A673 (cell line): ENCODE data around the gene CAV3. TPM values are rescaled to one million over a fixed set of nuclear protein-coding genes. Genes with fewer than 3 reads are reported as not detected.

ENCODE experiments used
- BruUV-seq: library from RNA; stranded (reverse); fragments of 400-500 nt; replicated peaks from 2 replicates; lab custom pipeline; 2021; lab: Mats Ljungman, UMichigan
- CTCF ChIA-PET: fragments of 300-600 bp; sonication (Branson Sonifier 250); formaldehyde crosslinking; loops from one replicate; lab custom pipeline; 2022; ENCODE audit warnings: antibody characterized with exemption; lab: Charles Lee
- POLR2A ChIA-PET: fragments of 300-600 bp; sonication (Branson Sonifier 250); formaldehyde crosslinking; loops from one replicate; lab custom pipeline; 2022; ENCODE audit warnings: antibody characterized with exemption; ENCODE audit not compliant: low non-redundant PET; lab: Charles Lee
- DNase-seq: peaks from one replicate; pipeline ENCODE4 v3.0.0-alpha.2; 2015; ENCODE audit warnings: low spot score
- H3K27ac ChIP-seq: fragments of 200-600 bp; sonication (generic); 2 replicates; pipeline ENCODE4 v1.5.1; 2016; ENCODE audit warnings: mixed run types, low read depth, mild to moderate bottlenecking, mixed read lengths, antibody characterized with exemption, low read length; ENCODE audit not compliant: poor library complexity, severe bottlenecking
- H3K27me3 ChIP-seq: fragments of 200-600 bp; sonication (generic); replicated peaks from 2 replicates; pipeline ENCODE4 v1.6.1; 2017; ENCODE audit warnings: mixed run types, low read depth, mild to moderate bottlenecking, mixed read lengths, antibody characterized with exemption, low read length; ENCODE audit not compliant: insufficient read depth, poor library complexity
- H3K36me3 ChIP-seq: fragments of 200-600 bp; sonication (generic); 2 replicates; pipeline ENCODE4 v1.6.1; 2016; ENCODE audit warnings: mixed run types, mild to moderate bottlenecking, mixed read lengths, antibody characterized with exemption, low read length; ENCODE audit not compliant: insufficient read depth, poor library complexity, severe bottlenecking
- H3K4me1 ChIP-seq: fragments of 200-600 bp; sonication (generic); 2 replicates; pipeline ENCODE4 v1.6.1; 2017; ENCODE audit warnings: mixed run types, mild to moderate bottlenecking, mixed read lengths, antibody characterized with exemption, low read length; ENCODE audit not compliant: insufficient read depth, poor library complexity, severe bottlenecking
- H3K4me3 ChIP-seq: fragments of 200-600 bp; sonication (generic); 2 replicates; pipeline ENCODE4 v1.5.1; 2016; ENCODE audit warnings: low read depth, mixed run types, mild to moderate bottlenecking, mixed read lengths, low read length; ENCODE audit not compliant: poor library complexity, severe bottlenecking
- H3K9me3 ChIP-seq: fragments of 200-600 bp; sonication (generic); 2 replicates; pipeline ENCODE4 v1.6.1; 2016; ENCODE audit warnings: mixed run types, low read depth, mild to moderate bottlenecking, mixed read lengths, antibody characterized with exemption, low read length; ENCODE audit not compliant: poor library complexity, severe bottlenecking
- CTCF ChIP-seq: fragments of 300-800, 200-600 bp; sonication (generic); conservative IDR thresholded peaks from 2 replicates; pipeline ENCODE4 v1.5.1; 2017; ENCODE audit warnings: low read depth, mild to moderate bottlenecking, antibody characterized with exemption, low read length, moderate library complexity, mixed read lengths
- EZH2 ChIP-seq: fragments of 200-600 bp; sonication (generic); IDR thresholded peaks from 2 replicates; pipeline ENCODE4 v1.6.1; 2017; ENCODE audit warnings: borderline replicate concordance, low read depth, mild to moderate bottlenecking, mixed read lengths, antibody characterized with exemption, low read length; ENCODE audit not compliant: poor library complexity, severe bottlenecking
- intact Hi-C: fragments of 100-400 bp; cut with micrococcal nuclease; formaldehyde crosslinking; loops from one replicate; pipeline ENCODE4 v1.10.0; 2022; ENCODE audit not compliant: unreplicated experiment
- total RNA-seq: library from RNA; stranded (reverse); gene quantifications from 2 replicates; pipeline ENCODE4 v1.2.3, GENCODE V29; 2021

CAV3 gene
- total RNA-seq, 1 experiment from 2014 or later = not detected

GRCh38 chr3:8757551-8758518 is 24.2 kb downstream of the CAV3 start:
- intact Hi-C loops = no loop called here

GRCh38 chr3:8759038-8759707 is 25.6 kb downstream of the CAV3 start:
- no peaks in the 10 kb centered on the region for H3K9me3 ChIP-seq
- no peak overlapping the region for H3K27ac ChIP-seq
- intact Hi-C loops = no loop called here
- TF ChIP-seq CTCF = no peak
- no peak for TF ChIP-seq EZH2
- no peak for DNase-seq
- ChIA-PET POLR2A (no interaction called here), CTCF (no interaction called here)
- H3K4me1 ChIP-seq = no peaks in the 10 kb centered on the region
- H3K36me3 ChIP-seq = no peaks in the 10 kb centered on the region
- H3K27me3 ChIP-seq = no peaks in the 10 kb centered on the region
- H3K4me3 ChIP-seq = no peak overlapping the region
- BruUV-seq = no TSS peak

More at GRCh38 chr3:8757551-8758518, 24.2 kb downstream of the CAV3 start:
- H3K4me1 ChIP-seq = no peaks in the 10 kb centered on the region
- H3K27ac ChIP-seq = no peak overlapping the region
- POLR2A ChIA-PET = no interaction called here
- no peak overlapping the region for H3K4me3 ChIP-seq
- no peak for DNase-seq
- H3K36me3 ChIP-seq = no peaks in the 10 kb centered on the region
- no peaks in the 10 kb centered on the region for H3K27me3 ChIP-seq
- no peak for TF ChIP-seq EZH2
- TF ChIP-seq CTCF = no peak
- no TSS peak for BruUV-seq
- CTCF ChIA-PET = no interaction called here
- H3K9me3 ChIP-seq = no peaks in the 10 kb centered on the region

GRCh38 chr3:8760091-8760490 is 26.5 kb downstream of the CAV3 start:
- H3K9me3 ChIP-seq = no peaks in the 10 kb centered on the region
- DNase-seq = no peak
- H3K27ac ChIP-seq = no peak overlapping the region
- no peak overlapping the region for H3K4me3 ChIP-seq
- no peaks in the 10 kb centered on the region for H3K36me3 ChIP-seq
- no peaks in the 10 kb centered on the region for H3K4me1 ChIP-seq
- ChIA-PET POLR2A (no interaction called here), CTCF (no interaction called here)
- BruUV-seq = no TSS peak
- TF ChIP-seq EZH2 (no peak), CTCF (no peak)
- intact Hi-C loops = no loop called here
- H3K27me3 ChIP-seq = no peaks in the 10 kb centered on the region
